Astrocyte (in vitro differentiated cells and primary cell): ENCODE measurements around the gene SLC6A11.

Source experiments
- CTCF ChIP-seq: IDR thresholded peaks from 2 replicates; pipeline ENCODE4 v1.5.1; 2011; ENCODE audit warnings: low read depth, mild to moderate bottlenecking, inconsistent platforms, low read length, moderate library complexity; ENCODE audit not compliant: insufficient read depth
- EZH2 ChIP-seq: IDR thresholded peaks from 2 replicates; pipeline ENCODE4 v1.6.1; 2012; ENCODE audit warnings: mild to moderate bottlenecking, low read length, inconsistent platforms; ENCODE audit not compliant: insufficient read depth

GRCh38 chr3:10846657-10846975, 30.6 kb downstream of the SLC6A11 start:
- TF ChIP-seq EZH2 (no peak), CTCF (no peak)
